Right atrium auricular region (tissue), 2 donors: ENCODE measurements around the gene FUT7. TPM values are rescaled to one million over a fixed set of nuclear protein-coding genes. Genes with fewer than 3 reads are reported as not detected.

Experiments
- DNase-seq: peaks from one replicate; pipeline ENCODE4 v3.0.0-alpha.2; 2019; ENCODE audit warnings: low spot score
- H3K27ac ChIP-seq, 2 donors: fragments of 200-600 bp; sonication (generic); 1 replicate in 1 of 2; 2 replicates in 1 of 2; pipeline ENCODE4 v1.5.1; 2016 to 2019
- H3K27me3 ChIP-seq, 2 donors: fragments of 200-600 bp; sonication (generic); one replicate each; pipeline versions ENCODE4 v1.5.1 to v1.6.0; 2017 to 2019
- H3K36me3 ChIP-seq: fragments of 200-600 bp; sonication (generic); one replicate; pipeline ENCODE4 v1.5.1; 2016
- H3K4me1 ChIP-seq, 2 donors: fragments of 200-600 bp; sonication (generic); one replicate each; pipeline versions ENCODE4 v1.5.1 to v1.6.0; 2017 to 2019
- H3K4me3 ChIP-seq, 2 donors: fragments of 200-600 bp; sonication (generic); 1 replicate in 1 of 2; 2 replicates in 1 of 2; pipeline ENCODE4 v1.5.1; 2017 to 2019; ENCODE audit warnings: mild to moderate bottlenecking in 1 of 2, moderate library complexity in 1 of 2
- H3K9me3 ChIP-seq, 2 donors: fragments of 200-600 bp; sonication (generic); one replicate each; pipeline ENCODE4 v1.5.1; 2019
- total RNA-seq, 2 donors: library from RNA; depleted of rRNA; stranded (reverse); fragments of >200 nt; gene quantifications; one replicate each; pipeline ENCODE4 v1.1.0, GENCODE V29; 2016
- TF ChIP-seq, protein P1 (sequence below), 2 donors: fragments of 200-600 bp; sonication (generic); IDR thresholded peaks; one replicate each; pipeline ENCODE4 v1.5.1; 2019; ENCODE audit warnings: antibody characterized with exemption in 2 of 2

FUT7 gene
- total RNA-seq, 2 donors from 2014 or later, result 0.28 TPM; not detected in 1

DNA sequence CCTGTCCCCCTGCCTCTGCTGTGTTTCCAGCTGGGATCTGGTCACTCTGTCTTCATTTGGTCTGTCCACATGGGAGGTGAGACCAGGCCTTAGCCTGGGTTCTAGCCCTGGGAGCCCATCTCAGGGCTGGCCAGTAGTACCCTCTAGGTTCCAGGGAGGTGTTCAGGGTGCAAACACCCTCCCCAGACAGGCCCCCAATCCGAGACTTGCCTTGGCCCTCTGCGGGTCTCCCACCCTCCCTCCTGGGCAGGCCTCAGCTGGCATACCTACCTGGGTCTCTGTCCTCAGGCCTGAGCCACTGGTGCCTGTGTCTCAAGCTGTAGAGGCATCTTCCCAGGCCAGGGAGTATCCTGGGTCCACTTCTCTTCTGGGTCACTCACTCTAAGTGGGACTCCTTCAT lies 39.4 kb upstream of the FUT7 start:
- TF ChIP-seq, protein P1, sequence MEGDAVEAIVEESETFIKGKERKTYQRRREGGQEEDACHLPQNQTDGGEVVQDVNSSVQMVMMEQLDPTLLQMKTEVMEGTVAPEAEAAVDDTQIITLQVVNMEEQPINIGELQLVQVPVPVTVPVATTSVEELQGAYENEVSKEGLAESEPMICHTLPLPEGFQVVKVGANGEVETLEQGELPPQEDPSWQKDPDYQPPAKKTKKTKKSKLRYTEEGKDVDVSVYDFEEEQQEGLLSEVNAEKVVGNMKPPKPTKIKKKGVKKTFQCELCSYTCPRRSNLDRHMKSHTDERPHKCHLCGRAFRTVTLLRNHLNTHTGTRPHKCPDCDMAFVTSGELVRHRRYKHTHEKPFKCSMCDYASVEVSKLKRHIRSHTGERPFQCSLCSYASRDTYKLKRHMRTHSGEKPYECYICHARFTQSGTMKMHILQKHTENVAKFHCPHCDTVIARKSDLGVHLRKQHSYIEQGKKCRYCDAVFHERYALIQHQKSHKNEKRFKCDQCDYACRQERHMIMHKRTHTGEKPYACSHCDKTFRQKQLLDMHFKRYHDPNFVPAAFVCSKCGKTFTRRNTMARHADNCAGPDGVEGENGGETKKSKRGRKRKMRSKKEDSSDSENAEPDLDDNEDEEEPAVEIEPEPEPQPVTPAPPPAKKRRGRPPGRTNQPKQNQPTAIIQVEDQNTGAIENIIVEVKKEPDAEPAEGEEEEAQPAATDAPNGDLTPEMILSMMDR (IDR thresholded peaks at IDR 0.05), result no peak
- Histone ChIP-seq H3K36me3 (no peaks in the 10 kb centered on the region), H3K27ac (peak overlapping the region; percentile 73 to 78), H3K9me3 (no peaks in the 10 kb centered on the region), H3K27me3 (peaks cover 0 to 3% of the 10 kb centered on the region in 2 donors), H3K4me3 (peak overlapping the region in 1 of 2 donors; percentile 50), H3K4me1 (peaks cover 0 to 11% of the 10 kb centered on the region in 2 donors)
- no peak for DNase-seq

DNA sequence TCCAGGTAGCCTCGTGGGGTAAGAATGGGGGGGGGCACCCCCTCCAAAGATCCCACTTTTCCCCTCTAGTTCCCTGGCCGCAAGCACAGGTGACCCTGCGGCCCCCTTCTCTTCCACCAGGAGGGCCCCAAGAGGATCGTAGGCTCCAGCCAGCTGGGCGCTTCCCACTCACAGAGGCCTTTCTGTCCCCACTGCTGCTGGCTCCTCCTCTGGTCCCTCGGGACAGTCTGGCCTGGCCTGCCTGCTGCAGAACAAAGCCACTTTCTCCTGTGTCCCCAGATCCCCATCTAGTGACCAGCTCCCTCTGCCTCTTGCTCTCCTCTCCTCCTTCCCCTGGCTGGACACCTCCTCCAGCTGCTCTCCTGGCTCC lies 39.0 kb upstream of the FUT7 start:
- peaks cover 0 to 3% of the 10 kb centered on the region in 2 donors for H3K27me3 ChIP-seq
- DNase-seq, result no peak
- H3K36me3 ChIP-seq, result no peaks in the 10 kb centered on the region
- peaks cover 0 to 11% of the 10 kb centered on the region in 2 donors for H3K4me1 ChIP-seq
- H3K27ac ChIP-seq, result peak overlapping the region; percentile 73 to 78
- TF ChIP-seq, protein P1 (IDR thresholded peaks at IDR 0.05), result no peak
- H3K4me3 ChIP-seq, result peak overlapping the region; percentile 29 to 50
- no peaks in the 10 kb centered on the region for H3K9me3 ChIP-seq

DNA sequence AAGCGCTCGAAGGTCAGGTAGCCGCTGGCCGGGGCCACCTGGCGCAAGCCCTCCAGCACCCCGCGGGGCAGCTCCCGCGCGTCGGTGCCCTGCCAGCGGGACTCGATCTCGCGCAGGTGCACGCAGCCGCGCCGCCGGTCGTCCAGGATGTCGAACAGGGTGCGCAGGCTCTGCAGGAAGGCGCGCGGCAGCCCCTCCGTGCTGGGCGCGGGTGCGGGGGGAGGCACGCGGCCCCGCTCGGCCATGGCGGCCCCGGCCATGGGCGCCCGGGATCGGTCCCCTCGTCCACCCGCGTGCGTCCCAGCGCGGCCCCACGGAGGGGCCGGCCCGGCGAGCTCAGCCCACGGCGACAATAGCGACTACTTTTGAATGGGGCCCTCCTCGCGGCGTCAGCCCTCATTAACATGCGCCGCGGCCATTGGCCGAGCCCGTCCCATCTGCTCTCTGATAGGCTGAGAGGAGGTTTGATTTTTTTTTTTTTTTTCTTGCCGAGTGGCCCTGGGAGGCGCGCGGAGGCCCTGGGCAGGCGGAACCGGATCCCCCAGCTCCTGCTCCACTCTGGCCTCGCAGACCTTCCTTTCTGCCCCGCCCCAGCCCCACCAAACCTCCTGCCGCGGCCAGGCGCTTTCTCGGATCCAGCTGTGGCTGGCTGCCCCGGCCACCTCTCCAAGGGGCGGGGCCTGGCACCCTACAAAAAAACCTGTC lies 38.5 kb upstream of the FUT7 start, which contains the start of gene SAPCD2:
SAPCD2 (minus strand) TSS at position 357 of the 705 bp plus-strand sequence; CDS start at position 260, 97 bp downstream.
- Histone ChIP-seq H3K4me1 (peaks cover 0 to 11% of the 10 kb centered on the region in 2 donors), H3K27ac (peak within 1 kb of the TSS; percentile 73 to 78), H3K27me3 (peaks cover 0 to 3% of the 10 kb centered on the region in 2 donors), H3K9me3 (no peaks in the 10 kb centered on the region), H3K36me3 (no peaks in the 10 kb centered on the region), H3K4me3 (peak within 1 kb of the TSS; percentile 29 to 50)
- DNase-seq, result peak; percentile 93
- TF ChIP-seq, protein P1 (IDR thresholded peaks at IDR 0.05), result no peak

DNA sequence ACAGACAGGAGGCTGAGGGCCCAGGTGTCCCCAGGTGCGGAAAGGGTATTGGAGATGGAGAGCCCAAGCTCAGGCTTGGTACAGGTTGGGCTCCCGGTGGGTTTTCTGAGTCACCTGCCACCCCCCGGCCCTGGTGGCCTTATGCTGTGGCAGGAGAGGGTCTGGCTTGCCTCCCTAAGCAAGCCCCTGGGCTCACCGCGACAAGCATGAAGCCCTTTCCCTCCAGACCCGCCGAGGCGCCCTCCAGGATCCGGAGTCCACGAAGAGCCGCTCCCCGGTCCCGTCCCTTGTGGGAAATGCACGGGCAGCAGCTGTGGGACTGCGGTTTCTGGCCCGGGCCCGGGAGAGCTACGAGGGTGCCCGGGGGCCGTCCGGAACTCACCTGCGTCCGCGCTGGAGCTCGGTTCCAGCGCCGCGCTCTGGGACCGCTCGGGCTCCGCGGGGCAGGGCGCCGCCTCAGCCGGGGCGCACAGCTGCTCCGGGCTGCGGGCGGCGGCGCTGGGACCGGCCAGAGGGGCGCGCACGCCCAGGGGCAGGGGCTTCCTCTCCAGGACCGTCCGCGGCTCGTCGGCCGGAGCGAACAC lies 37.7 kb upstream of the FUT7 start:
- TF ChIP-seq, protein P1 (IDR thresholded peaks at IDR 0.05), result no peak
- Histone ChIP-seq H3K4me3 (peak overlapping the region in 1 of 2 donors; percentile 50), H3K27me3 (peaks cover 0 to 3% of the 10 kb centered on the region in 2 donors), H3K4me1 (peaks cover 0 to 11% of the 10 kb centered on the region in 2 donors), H3K36me3 (no peaks in the 10 kb centered on the region), H3K27ac (no peak overlapping the region), H3K9me3 (no peaks in the 10 kb centered on the region)
- no peak for DNase-seq

DNA sequence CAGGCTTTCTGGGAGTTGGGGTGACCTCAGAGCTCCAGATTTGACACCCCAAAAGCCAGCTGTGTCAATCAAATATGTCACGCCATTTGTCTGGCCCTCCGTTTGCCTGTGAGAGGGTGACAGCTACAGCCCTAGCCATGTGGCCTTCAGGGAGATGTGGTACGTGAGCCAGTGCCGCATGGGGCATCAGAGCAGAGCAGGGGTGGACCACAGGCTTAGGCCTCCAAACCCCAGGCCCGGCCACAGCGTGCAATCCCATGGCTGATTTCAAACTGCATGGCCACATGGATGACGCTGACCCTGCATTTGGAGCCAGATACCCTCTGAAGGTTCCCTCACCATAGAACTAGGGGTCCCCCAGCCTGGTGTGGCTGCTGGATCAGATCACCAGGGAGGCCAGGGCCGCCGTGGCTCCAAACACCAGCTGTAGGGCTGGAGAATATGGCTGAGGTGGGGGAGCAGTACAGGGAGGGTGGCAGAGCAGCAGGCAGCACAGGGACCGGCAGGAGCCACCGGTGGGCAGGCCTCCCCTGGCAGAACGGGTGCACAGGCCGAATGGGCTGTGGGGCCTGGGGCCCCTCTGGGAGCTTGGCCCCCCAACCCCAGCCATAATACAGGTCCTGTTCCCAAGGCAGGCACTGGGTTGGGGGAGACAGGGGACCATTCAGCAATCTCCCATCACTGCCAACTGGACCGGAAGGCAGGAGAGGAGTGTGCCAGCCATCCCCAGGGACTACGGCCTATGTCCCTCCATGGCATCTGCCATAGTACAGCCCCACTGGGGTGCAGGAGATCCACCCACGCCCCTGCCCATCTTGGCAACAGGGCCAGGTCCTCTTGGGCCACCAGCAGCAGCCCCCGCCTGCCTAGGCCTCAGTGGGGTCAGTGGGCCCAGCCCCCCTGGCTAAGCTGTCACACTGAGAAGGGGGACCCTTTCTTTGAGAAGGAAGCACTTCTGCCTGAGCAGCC lies 36.9 kb upstream of the FUT7 start:
- TF ChIP-seq, protein P1 (IDR thresholded peaks at IDR 0.05), result no peak
- H3K4me1 ChIP-seq, result peaks cover 0 to 17% of the 10 kb centered on the region in 2 donors
- no peaks in the 10 kb centered on the region for H3K36me3 ChIP-seq
- peaks cover 0 to 3% of the 10 kb centered on the region in 2 donors for H3K27me3 ChIP-seq
- DNase-seq, result no peak
- no peaks in the 10 kb centered on the region for H3K9me3 ChIP-seq
- no peak overlapping the region for H3K27ac ChIP-seq
- H3K4me3 ChIP-seq, result no peak overlapping the region
